Ovary (tissue), 3 donors: ENCODE measurements around the gene PSG4.
"Not testable (repeated sequence)": the region's sequence is repeated elsewhere in the genome, so short reads cannot be mapped to it uniquely, and the experiment has no call there.

Experiments used
- EP300 ChIP-seq: sonication (generic); formaldehyde crosslinking; IDR thresholded peaks from one replicate; pipeline ENCODE4 v1.6.1; 2017; ENCODE audit warnings: antibody characterized with exemption
- POLR2A ChIP-seq: fragments of 450-650 bp; IDR thresholded peaks from one replicate; pipeline ENCODE4 v1.6.1; 2017; ENCODE audit warnings: antibody characterized with exemption, mild to moderate bottlenecking, moderate library complexity
- TF ChIP-seq, protein P1 (sequence below), 3 donors: fragments of 450-650 bp in 2 of 3; fragments of 200-600 bp in 1 of 3; IDR thresholded peaks; one replicate each; pipeline versions ENCODE4 v1.5.1 to v1.8.0; 2016 to 2022; ENCODE audit warnings: antibody characterized with exemption in 3 of 3, mild to moderate bottlenecking in 1 of 3
- donor health status: DM: no; HTN: no; CAD: no.

- TF ChIP-seq, protein P1, sequence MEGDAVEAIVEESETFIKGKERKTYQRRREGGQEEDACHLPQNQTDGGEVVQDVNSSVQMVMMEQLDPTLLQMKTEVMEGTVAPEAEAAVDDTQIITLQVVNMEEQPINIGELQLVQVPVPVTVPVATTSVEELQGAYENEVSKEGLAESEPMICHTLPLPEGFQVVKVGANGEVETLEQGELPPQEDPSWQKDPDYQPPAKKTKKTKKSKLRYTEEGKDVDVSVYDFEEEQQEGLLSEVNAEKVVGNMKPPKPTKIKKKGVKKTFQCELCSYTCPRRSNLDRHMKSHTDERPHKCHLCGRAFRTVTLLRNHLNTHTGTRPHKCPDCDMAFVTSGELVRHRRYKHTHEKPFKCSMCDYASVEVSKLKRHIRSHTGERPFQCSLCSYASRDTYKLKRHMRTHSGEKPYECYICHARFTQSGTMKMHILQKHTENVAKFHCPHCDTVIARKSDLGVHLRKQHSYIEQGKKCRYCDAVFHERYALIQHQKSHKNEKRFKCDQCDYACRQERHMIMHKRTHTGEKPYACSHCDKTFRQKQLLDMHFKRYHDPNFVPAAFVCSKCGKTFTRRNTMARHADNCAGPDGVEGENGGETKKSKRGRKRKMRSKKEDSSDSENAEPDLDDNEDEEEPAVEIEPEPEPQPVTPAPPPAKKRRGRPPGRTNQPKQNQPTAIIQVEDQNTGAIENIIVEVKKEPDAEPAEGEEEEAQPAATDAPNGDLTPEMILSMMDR (IDR thresholded peaks at IDR 0.05): not testable (repeated sequence)
- TF ChIP-seq EP300, POLR2A: not testable (repeated sequence)
Measured at GRCh38 chr19:43235686-43236085, 30.2 kb upstream of the PSG4 start.
